Stimulated activated CD4-positive, alpha-beta T cell treated with anti-CD3 and anti-CD28 coated beads, TNF-alpha, amount 100 ng/mL, for 48 hours (primary cell): ENCODE results near the gene MTHFSD.

Source experiments
- DNase-seq, 3 donors: peaks; one replicate each; pipeline ENCODE4 v3.0.0-alpha.2; 2020; ENCODE audit warnings: low read depth in 3 of 3

MTHFSD gene

DNA sequence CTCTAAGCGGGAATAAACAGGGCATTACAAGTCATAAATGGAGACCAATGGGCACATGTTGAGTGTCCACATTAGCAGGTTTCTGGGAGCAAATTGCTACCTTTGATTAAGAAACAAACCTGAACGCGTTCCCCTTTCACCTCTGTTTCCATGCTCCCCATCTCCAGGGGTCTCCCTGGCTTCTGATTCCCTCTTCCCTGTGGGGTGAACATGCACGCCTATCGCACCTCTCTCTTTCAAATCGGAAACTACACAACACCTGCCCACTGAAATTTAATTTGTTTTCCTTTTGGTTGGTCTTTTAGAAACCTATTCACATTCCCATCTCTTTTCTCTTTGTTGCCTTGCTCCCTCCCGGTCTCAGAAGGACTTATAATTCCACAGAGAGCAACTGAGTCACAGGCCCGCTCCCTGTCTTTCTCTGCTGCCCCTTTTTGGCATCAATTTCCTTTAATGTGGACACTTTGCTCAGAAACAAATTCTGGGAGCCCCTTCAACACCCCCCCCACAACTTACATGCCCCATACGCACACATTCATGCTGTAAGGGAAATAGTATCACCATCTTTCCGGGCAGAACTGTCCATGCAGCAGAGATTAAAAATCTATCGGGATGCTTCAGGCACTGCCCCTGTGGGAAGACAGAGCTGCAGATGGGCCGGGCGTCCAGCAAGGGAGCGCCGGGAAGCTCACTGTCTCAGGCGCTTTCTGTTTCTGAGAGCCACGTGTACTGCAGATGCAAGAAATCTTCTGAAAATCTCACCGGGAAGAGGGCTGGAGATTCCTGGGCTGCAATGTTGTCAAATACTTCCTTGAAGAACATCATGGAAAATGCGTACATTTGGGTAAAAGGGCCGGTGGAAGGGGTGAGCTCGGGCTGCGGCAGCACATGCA lies 51.9 kb downstream of the MTHFSD start:
- DNase-seq = no peak

- DNase-seq = no peak
These were observed 52.8 kb downstream of the MTHFSD start for GRCh38 chr16:86501989-86502855.

DNA sequence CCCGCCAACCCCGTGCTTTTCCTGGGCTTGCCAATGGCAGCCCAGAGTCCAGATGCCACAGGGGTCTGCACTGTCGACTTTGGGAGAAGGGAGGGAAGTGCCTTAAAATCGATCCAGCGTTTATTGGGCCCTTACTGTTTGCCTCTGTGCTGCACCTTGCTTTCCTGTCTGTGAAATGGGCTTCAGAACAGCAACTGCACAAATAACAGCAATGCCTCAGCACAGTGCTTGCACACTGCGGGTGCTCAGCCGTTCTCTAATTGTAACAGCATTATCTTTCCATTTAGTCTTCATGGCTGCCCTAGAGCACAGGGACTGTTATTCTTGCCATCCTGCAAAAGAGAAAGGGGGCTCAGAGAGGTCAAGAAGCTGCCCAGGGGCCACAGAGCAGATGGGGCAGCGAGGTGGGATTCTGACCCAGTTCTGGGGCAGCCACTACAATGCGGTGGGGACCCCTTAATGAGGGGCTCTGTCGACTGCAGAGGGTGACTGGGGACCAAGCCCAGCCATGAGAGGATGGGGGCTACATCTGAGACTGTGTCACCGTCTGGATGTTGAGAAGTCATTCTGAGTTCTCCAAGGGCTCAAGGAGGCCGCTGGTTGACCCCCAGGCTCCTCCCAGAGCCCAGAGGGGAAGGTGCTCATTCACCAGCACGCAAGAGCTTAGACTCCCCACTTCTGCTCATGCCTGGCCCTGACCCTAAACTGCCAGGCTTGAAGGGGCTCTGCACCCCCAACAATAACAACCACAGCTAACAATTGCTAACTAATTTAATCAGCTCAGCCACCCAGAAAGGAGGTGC lies 54.1 kb downstream of the MTHFSD start:
- DNase-seq = no peak

GRCh38 chr16:86499889-86500707 lies 54.9 kb downstream of the MTHFSD start:
- DNase-seq = no peak

- no peak for DNase-seq
These were observed 55.6 kb downstream of the MTHFSD start for GRCh38 chr16:86499440-86499786.

DNA sequence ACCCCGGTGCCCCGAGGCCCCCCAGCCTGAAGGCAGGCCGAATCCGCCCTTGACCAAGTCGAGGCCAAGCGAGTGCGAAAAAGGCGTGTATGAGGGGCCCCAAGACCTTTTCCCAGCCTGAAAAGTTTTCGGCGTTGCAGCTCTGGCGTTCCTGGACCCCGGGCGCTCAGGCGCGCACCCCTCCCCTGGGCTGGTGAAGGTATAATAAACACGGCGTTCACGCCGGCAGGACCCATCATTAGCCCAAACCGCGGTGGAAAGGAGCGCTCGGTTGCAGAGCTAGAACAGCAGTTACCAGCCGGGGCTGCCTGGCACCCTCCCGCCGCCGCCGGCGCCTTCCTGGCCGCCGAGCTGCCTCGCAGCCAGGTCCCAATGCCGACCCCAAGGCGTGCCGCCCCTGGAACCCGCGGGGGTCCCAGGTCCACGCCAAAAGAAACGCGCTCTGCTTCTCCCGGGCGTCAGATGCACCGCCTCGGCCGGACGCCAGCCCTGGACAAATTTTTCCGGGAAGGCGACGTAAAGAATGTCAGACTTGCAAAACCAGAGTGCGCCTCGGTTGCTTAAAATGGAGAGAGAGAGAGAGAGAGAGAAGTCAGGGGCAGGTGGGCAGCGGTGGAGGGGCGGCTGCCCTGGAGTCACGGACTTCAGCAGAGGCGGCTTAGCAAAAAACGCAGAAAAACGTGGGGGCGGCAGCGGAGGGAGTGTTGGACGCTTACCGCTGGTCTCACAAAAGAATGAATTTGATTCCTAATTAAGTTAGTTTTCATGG lies 56.2 kb downstream of the MTHFSD start:
- DNase-seq = no peak

DNA sequence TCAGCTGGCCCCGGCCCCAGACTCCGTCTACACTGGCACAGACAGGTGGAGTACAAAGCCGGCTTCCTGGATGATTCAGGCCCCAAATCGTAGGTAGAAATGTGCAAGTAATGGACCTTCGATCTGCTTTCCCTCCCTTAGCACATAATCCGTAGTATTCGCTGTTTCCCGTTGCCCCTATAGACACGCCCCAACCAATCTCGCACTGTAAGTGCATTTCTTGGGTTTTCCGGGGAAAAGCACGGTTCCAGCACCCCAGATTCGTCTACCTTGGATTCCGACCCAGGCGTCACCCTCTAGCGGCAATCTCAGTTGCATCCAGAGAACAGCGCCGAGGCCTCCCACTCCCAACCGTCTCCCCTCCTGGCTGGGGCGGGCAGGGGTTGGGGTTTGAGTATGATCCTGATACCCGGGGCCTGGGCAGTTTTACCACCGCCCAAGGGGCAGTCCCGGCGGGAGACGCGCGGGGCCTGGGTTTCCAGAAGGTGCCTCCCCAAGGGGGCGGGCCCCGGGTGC lies 56.8 kb downstream of the MTHFSD start:
- DNase-seq = no peak

DNA sequence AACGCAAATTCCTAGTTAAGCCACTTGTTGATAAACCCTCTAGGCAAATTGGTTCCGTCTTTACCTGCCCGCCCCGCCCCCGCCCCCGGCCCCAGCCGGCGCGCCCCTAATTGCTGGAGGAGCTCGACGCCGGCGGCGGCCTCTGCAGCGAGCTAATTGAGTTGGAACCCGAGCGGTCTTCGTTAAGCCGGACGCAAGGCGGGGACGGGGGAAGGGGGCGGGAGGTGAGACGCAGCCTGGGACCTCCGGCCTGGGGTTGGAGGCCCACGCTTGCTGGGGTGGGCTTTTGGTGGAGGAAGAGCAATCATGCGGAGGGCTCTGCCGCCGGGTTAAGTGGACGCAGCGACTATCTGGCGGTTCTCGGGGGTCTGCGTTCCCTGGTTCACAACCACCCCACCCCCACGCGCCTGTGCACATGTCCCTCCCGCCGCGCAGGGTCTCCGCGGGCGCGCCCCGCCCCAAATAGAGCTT lies 57.4 kb downstream of the MTHFSD start:
- DNase-seq = no peak

DNA sequence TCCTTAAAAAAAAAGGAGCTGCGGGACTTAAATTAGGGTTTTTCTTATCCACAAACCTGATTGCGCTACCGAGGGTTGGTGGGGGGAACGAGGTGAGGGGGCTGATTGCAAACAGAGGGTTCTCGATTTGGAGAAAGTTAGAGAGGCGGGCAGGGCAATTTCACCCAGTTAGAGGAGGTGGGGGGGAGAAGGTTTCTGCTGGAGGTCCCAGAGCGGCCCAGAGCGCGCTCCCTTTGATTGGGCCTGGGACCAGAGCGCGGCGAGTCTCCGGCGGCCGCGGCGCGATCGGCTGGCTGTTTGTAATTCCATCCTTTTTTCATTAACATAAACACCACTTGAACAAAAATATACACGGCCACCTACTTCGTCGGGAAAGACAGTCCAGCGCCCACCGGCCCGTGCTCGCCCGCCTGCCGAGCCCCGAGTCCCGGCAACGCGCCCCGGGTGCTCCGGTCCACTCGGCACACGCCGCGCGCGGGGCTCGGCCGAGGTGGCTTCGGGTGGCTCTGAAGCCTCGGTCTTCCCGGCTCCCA lies 58.0 kb downstream of the MTHFSD start:
- DNase-seq = no peak

DNA sequence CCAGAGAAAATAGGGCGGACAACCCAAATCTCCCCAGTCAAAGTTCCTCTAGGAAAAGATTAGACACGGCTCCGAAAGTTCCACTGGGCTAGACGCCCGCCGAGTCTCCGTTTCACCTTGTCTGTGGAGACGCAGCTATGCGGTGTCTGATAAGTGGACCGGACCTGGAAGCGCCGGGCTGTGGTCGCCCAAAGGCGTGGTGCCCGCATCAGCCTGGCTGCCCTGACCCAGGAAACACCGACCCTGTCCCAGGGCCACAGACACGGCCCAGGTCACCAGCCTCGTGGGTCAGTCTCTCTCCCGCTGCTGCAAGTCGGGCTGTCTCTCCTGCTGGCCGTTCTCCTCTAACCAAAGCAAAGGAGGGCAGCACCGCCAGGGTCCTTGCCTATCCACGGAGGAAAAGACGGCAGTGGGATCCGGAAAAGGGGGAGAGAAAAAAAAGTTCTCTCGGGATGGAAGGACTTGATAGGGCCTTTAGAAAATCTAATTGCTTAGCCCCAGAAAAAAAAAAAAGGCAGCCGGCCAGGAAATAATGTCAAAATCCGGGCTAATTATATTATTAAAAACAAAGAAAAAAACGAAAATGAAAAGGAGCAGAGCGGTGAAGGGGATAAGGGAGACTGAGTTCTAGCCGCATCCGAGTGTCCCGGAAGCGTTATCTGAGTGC lies 58.6 kb downstream of the MTHFSD start:
- DNase-seq = no peak

DNA sequence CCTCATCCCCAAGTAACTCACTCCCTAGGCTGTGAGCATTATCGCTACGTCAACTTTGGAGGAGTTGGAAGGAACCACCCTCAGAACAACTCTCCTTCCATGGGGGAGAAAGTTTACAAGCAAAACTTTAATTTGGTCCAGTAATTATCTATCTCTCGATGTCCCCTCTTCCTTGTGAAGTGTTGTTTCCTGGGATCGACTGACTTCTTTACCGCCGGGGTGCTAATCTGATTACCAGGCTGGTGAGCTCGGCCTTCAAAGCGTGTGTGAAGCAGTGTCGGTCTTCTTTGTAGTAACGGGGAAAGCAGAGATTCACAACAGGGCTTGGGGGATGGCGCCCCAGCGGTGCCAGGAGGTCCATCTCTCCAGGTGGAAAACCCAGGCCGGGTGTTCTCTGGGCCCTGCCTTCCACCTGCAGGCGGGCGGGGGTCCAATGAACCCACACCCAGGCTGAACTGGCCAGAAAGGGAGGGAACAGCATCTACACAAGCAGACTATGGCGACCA lies 59.2 kb downstream of the MTHFSD start:
- no peak for DNase-seq

GRCh38 chr16:86495357-86495701 lies 59.7 kb downstream of the MTHFSD start:
- no peak for DNase-seq

DNA sequence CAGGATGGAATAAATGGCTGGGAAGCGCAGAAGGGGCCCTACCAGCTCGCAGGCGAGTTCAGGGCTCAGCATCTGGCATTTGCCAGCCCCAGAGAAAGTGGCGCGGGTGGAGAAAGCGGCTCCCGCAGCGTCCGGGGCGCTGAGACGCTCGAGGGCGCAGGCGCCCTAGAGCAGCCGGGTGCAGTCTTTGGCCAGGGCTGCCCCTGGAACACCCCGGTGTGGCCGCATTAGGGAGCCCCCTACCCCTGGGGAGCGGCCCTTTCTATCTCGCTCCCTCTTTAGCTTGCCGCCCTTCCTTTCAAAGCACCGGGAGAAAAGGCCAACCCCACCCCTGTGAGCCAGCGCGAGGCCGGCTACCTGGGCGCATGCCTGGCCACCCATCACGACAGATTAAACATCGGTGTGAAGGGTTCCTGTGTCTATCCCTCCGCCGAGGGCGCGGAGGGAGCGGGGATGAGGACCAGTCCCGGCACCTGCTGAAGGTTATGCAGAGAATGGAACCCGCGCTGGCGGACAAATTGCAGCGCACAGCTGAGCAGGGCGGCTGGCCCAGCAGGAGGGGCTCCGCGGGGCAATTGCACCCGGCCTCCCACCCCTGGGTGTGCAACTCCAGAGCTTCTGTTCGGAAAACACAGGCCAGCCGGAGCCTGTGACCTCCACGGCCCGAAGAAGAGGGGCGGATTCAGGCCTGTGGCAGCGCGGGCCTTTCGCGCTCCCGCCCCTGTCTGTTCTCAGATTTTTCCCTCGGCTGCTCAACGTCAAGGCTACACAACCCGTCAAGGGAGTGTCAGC lies 60.3 kb downstream of the MTHFSD start:
- DNase-seq = no peak

DNA sequence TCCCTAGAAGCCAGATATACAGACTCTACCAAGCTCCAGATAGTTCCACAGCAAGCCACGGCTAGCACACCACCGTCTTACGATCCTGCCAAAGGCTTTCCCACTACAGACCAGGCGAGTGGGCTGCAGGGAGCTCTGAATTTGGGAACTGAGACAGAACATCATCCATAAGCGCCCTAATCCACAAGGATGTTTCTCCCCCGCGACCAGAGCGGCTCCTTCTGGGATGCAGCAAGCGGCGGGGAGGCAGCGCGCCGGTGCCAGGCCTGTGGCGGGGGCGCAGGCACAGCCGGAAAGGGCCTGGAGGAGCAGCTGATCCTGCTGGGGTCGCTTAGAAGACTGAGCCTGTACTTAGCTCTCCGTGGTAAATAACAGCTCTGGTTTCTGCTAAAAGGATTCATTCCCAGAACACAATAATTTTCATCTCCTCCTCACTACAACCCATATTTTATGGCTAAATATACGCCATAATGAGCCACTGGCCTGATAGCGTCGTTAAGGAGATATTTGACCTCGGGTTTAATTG lies 60.9 kb downstream of the MTHFSD start:
- DNase-seq = no peak

DNA sequence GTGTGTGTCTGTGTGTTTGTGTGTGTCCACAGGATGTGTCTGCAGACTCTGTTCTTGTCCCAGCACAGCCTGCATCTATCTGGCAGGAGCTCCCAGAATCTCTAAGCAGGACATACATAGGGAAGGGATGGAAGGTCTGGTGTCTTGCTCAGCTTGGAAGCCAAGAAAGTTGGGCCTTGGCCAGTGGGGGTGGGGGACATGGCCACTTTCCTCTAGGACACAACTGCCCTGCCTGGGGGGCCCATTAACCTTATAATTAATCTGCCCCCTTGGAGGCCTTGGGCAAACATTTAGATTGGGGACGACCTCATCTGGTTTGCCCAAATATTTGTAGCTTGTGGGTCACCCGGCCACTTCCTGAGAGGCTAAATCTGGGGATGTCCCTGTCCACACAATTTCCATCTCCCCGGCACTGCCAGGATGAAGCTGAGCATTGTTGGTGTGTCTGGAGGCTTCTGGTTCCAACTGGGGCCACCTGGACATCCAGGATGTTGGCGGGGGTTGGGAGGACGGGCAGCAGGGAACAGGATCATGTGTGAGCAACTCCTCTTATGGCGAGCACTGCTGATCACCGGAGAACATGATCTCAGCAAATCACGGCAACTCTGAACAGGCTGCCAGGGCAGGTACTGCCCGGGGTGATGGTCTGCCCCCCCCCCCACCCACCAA lies 61.9 kb downstream of the MTHFSD start:
- no peak for DNase-seq

GRCh38 chr16:86492267-86492960 lies 62.6 kb downstream of the MTHFSD start:
- DNase-seq = no peak

GRCh38 chr16:86491640-86492023 lies 63.4 kb downstream of the MTHFSD start:
- DNase-seq = no peak
